ENCODE results near the gene DPPA4. TPM values are rescaled to one million over a fixed set of nuclear protein-coding genes. Genes with fewer than 3 reads are reported as not detected.
A peak's percentile ranks its signal among the peaks of the same experiment; 100 is the strongest.

DPPA4 gene
- total RNA-seq, 1 donor from 2014 or later: 1.7 TPM

DNA sequence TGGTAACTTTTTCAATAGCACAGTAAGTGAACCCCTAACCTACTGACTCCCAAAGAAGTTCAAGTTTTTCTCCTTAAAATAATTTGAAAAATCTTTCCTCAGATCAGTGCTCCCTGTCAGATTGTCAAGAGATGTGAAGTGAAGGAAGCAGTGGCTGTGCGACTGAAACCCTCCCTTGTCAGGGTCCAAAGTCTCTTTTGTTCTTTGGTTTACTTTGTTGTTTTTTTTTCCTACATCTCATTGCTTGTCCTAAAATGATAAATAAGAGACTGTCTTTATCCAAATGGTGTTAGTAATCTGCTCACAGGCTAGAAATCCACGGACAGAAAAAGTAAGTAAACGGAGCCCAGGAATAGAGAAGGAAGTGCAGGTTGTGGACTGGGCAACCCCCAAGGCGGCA lies 976 bp upstream of the DPPA4 start:
- no peak for DNase-seq

DNA sequence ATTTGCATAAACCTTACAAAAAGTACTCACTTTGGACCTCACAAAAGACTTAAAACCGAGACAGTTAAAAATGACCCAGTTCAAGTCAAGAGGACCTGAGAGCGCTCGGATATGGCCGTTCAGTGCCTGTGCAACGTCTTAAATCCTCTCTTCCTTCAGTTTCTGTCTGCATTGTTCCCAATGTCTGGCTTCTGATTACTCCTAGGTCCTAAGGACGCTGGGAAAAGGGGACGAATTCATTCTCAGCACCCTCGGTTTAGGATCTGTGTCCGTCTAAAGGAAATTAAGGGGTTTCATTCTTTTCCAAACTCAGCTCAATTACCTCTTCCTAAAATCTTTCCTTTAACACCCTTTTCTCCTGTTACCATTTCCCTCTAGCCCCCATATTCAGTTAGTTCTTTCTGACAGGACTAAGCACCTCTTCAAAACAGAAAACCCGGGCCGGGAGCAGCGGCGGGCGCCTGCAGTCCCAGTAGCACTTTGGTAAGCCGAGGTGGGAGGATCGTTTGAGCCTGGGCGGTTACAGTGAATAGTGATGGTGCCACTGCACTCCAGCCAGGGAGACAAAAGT lies 970 bp downstream of the DPPA4 start:
- DNase-seq: peak; percentile 56

- DNase-seq: no peak
Observed at GRCh38 chr3:109334572-109334971, 2.8 kb downstream of the DPPA4 start.

DNA sequence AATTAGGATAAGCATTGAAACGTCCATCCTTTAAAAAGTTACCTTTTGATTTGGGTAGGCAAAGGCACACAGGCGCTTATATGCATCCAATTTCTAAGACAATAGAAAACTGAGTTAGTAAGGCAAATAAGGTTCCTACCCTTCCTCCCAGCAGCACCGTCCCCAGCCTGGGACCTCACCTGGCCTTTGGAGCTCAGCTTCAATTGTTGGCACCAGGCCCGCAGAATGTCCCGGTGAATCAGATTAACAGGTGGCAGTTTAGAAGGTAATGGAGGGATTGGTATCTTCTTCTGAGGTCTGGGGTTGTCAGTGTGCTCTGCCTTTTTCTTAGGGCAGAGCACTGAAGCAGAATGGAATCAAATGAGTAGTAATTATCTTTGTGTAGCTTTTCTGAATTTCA lies 5.7 kb downstream of the DPPA4 start:
- no peak for DNase-seq

- DNase-seq: no peak
Observed at GRCh38 chr3:109330405-109330804, 6.9 kb downstream of the DPPA4 start.

DNA sequence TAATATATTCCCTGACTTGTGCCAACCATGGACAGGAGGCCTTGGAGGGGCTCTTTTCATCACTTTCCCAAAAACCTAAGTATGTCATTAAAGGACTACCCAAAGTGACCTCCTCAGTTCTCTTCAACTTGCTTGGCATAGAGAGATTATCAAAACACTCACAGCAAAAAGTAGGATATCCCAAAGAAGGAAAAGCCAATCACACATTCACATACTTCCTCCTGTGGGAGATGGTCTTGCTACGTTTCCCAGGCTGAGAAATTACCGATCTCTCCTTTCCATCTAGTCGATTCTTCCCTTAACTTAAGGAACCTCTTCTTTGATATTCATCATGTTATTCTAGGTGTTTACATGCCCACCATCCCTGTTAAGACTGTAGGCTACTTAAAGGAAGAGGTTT lies 9.1 kb downstream of the DPPA4 start:
- DNase-seq: no peak

- DNase-seq: no peak
Observed at GRCh38 chr3:109325657-109326056, 11.7 kb downstream of the DPPA4 start.

- no peak for DNase-seq
Observed at GRCh38 chr3:109325109-109325508, 12.2 kb downstream of the DPPA4 start.

DNA sequence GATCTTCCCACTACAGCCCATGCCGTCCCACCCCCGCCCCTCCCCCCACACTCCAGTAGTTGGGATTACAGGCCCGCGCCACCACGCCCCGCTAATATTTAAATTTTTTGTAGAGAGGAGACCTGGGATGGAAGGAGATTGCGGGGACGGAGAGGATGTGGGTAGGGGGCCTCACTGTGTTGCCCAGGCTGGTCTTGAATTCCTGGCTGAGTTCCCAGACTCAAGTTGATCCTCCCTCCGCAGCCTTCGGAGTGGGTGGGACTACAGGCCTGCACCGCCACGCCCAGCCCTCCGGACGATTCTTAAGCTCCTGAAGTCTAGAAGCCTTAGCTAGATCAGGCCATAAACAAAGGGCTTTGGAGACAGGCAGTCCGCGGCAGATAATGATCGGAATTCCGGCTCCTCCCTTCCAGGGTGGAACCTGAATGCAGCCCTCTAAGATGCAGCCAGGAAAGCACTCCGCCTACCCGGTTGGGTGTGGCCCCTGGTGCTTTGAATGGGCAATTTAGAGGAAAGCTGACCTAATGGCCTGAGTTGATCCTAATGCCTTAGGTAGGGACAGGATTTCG lies 21.1 kb downstream of the DPPA4 start, which contains the start of gene DPPA2:
Gene DPPA2 (minus strand): TSS at position 356 of the 569 bp plus-strand sequence. CDS start 1,975 bp downstream, outside the sequence.
- DNase-seq: no peak

DNA sequence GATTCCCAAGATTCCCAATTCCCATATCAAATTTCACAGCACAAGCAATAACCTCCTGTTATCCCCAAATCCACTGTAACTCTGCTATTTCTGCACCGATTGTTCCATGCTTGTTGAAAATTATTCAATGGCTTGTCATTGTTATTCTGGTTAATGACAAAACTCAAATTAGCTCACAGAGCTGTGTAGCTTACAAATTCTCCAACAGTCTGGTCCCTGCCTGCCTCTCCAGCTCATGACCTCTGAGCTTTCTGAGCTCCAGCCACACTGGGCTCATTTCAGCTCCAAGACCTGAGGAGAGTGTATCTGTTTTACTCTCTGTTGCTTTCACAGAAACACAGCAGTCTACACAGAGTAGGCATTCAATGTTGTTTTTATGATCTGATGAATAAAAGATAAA lies 24.3 kb downstream of the DPPA4 start:
- no peak for DNase-seq

- DNase-seq: no peak
Observed at GRCh38 chr3:109297496-109297895, 39.9 kb downstream of the DPPA4 start.

DNA sequence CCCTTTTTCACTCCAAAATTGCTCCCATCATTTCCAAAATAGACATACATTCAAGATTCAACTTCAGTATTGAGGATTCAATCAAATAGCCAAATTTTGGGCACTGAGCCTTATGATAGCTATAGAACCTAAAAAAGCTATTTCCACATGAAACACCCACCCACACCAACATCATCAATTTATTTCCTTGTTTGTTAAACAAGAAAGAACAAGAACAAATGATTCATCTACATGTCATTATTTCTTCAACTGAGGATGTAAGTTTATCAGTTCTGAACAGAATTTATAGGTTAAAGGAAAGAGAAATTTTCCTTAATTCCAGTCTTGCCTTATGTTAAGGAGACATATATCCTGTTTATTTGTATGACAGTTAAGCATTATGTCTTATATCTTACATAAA lies 53.3 kb downstream of the DPPA4 start:
- no peak for DNase-seq

DNA sequence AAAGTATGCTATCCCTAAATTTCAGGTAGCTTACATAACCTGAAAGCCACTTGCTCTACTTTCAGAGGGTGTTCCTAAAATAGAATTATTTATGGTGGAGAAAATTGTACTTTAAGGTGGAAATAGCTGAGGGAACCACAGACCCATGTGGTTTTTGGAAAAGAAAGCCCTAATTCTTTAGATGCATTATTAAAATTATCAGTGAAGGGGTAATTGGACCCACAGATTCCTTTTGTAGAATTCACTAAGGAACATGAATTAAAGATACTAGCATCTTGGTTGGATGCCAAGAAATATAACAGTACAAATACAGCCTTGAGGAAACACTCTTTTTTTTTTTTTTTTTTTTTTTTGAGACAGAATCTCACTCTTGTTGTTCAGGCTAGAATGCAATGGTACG lies 58.8 kb downstream of the DPPA4 start:
- no peak for DNase-seq

DNA sequence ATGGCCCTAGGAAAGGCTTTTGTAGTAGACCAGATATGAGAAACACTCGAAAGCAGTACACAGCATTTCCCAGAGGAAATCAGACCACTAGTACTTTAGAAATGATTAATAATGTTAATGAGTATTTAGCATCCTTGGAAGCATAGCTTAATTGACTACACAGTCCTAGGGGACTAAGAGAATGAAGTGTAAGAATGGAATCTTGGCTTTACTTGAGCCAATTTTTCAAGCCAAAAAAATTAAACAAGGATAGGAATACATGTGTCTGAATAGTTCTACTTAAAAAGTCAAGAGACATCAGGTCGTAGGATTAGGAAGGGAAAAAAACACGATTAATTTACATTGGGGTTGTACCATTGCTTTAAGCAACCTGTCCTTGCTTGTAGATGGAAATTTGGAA lies 59.2 kb downstream of the DPPA4 start:
- no peak for DNase-seq

Small RNA genes within 50 kb of the gene (small RNA-seq; reads per million reads assigned to genes)
- not detected for gene AC124945.1 (ENCODE audit: low replicate concordance)
- not detected for gene RF00017 (ENCODE audit: low replicate concordance)

Other genes starting within 250 kb of the DPPA4 start
- gene MORC1, start 219.4 kb downstream of the DPPA4 start, total RNA-seq: not detected
- not detected for gene C3orf85, start 200.8 kb downstream of the DPPA4 start, total RNA-seq
- not detected for gene DPPA2, start 21.0 kb downstream of the DPPA4 start, total RNA-seq